GM12801 (cell line): ENCODE data around the gene AP1AR.

Experiments
- TF ChIP-seq, protein P1 (sequence below): IDR thresholded peaks from one replicate; pipeline ENCODE4 v1.5.1; 2011; ENCODE audit warnings: control low read depth; ENCODE audit not compliant: insufficient read length; ENCODE audit errors: extremely low read depth

AP1AR gene, protein sequence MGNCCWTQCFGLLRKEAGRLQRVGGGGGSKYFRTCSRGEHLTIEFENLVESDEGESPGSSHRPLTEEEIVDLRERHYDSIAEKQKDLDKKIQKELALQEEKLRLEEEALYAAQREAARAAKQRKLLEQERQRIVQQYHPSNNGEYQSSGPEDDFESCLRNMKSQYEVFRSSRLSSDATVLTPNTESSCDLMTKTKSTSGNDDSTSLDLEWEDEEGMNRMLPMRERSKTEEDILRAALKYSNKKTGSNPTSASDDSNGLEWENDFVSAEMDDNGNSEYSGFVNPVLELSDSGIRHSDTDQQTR

DNA sequence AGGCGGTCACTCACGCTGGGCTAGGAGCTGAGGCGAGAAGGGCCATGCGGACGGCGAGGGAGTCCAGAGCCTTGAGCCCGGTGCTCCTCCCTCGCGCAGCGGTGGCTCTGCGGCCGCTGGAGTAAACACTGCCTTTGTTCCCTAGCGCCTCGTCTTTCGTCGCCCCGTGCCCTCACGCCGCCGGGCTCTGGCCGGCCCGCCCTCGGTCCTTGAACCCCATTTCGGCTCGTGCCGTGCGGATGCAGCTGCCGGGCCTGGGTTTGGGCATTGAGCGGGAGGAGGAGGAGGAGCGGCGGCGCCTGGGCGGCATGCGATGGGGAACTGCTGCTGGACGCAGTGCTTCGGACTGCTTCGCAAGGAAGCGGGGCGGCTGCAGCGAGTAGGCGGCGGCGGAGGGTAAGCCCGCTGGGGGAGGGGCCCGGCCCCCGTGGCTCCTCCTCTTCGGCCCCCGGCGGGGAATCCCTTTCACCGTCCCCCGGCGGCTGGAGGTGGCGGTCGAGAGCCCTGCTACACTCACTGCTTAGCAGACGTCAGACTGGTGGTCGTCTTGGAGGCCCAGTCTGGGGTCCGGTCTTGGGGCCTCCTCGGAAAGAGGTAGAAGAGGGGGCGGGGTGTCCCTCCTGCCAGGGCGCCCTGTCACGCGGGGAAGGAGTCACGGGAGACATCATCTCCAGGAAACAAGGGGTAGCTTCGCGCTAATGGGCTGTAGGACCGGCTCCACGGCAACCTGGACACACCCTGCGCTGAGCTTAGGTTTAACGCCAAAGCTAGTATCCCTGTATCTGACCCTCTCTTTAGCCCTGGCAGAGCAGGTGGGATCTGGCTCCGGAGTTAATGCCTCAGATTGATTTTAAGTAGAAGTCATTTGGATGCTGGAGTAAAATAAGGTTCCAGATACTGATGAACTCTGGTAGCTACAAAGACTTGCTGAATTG is at the start of gene AP1AR:
AP1AR (plus strand) TSS at position 9 of the 935 bp plus-strand sequence; CDS start at position 314, 305 bp downstream.
- TF ChIP-seq, protein P1, sequence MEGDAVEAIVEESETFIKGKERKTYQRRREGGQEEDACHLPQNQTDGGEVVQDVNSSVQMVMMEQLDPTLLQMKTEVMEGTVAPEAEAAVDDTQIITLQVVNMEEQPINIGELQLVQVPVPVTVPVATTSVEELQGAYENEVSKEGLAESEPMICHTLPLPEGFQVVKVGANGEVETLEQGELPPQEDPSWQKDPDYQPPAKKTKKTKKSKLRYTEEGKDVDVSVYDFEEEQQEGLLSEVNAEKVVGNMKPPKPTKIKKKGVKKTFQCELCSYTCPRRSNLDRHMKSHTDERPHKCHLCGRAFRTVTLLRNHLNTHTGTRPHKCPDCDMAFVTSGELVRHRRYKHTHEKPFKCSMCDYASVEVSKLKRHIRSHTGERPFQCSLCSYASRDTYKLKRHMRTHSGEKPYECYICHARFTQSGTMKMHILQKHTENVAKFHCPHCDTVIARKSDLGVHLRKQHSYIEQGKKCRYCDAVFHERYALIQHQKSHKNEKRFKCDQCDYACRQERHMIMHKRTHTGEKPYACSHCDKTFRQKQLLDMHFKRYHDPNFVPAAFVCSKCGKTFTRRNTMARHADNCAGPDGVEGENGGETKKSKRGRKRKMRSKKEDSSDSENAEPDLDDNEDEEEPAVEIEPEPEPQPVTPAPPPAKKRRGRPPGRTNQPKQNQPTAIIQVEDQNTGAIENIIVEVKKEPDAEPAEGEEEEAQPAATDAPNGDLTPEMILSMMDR = no peak

DNA sequence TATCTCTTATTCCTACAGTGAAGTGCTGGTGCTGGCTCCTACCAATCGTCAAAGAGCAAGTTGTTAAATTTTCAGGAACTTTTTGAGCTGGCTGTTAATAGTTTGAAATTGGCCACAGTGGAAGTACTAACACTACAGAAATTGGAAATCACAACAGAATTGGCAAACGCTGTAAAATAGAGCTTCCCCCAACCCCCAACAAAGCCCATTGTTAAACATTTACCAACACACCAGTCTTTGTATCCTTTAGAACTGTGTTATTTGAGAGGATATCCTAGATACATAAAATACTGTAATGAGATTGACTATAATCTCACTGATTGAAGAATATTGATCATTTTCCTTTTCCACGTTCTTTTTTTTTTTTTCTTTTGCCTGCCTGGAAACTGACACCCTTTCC is 49.0 kb upstream of the AP1AR start:
- TF ChIP-seq, protein P1 = no peak

DNA sequence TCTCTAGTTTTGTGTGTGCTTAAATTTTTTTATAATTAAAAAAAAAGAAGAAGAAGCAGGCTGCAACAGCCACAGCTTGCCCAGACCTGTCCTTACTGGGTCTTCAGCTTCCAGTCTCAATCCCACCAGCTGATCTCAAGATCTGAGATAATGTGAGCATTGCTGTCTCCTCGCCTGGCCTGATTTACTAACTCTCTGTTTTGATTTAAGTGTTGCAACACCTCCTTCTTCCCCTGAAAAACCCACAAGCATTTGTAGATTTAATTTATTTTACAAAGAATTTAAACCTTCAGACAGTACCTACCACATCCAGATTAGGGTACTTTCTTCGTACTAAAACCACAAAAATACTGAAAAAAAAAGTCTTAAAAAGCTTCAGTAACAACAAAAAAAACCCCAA is 48.3 kb upstream of the AP1AR start:
- TF ChIP-seq, protein P1 = no peak

DNA sequence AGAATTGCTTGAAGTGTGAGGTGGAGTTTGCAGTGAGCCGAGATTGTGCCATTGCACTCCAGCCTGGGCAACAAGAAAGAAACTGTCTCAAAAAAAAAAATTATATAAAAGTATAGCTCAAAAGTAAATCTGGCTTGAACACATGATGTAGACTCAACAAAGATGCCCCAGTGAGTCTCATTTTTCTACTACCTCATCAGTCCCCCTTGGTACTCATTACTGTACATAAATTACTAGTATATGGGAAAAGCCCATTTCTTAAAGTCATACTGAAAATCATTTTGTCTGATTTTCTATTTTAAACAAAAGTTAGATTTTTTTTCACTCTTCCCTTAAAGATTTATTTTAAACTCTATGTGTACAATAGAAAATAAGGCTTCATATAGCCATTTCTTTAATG is 47.1 kb upstream of the AP1AR start:
- TF ChIP-seq, protein P1 = no peak

DNA sequence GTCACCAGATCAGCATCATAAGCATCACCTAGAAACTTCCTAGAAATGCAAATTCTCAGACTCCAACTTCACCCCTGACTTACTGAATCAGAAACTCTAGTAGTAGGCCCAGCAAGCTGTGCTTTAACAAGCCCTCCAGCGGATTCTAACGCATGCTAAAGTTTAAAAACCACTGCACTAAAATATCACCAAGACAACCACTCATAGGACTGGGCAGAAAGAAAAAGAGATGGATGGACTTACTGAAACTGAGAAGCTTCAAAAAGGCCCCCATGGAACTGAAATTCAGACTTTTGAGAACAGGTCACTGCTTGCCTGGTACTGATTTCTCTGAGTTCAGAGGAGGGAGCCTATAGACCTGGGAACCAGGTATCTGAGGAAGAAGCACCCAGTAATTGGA is 46.3 kb upstream of the AP1AR start:
- TF ChIP-seq, protein P1 = no peak

DNA sequence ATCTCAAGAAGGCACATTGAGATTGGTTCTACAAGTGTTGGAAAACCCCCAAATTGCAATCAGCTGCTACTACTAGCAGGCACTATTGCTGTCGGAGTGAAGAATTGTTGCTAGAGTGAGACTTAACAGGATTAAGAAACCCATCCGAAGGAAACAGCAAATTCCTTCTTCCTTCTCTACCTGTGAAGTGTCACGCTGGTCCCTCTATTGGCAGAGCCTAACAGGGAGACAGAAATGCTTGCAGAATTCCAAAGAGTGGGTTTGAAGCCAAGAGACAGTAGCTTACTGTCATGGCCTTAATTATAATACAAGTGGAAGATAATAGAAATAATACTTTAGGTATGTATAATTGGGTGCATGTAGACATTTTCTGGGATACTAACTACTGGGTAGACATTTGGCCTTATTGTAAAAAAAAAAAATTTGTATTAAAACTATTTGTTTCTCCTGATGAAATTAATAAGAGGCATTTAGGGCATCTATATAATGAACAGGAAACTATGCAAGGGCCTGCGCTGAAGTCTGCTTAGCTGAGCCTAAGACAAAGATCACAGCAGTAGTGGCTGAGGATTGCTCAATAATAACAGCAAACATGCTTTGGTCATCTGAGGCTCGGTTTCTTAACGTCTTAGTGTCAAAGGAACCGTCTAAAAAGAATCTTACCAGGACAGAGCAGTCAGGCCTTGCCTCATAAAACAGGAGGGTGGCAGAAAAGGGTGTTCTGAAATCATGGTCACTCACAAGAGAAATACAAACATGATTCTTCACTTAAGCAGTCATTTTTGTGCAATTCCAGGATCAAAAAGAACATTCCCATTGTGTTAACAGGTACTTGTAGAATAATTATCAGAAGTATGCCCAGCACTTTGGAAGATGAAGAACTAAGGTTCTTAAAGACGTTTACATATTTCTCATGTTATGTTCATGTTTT is 45.6 kb upstream of the AP1AR start:
- TF ChIP-seq, protein P1 = no peak
